ENCODE results near the gene SLC6A9. TPM values are rescaled to one million over a fixed set of nuclear protein-coding genes. Genes with fewer than 3 reads are reported as not detected.

Gene SLC6A9
- total RNA-seq, 1 experiment from 2014 or later = 9.2 TPM

DNA sequence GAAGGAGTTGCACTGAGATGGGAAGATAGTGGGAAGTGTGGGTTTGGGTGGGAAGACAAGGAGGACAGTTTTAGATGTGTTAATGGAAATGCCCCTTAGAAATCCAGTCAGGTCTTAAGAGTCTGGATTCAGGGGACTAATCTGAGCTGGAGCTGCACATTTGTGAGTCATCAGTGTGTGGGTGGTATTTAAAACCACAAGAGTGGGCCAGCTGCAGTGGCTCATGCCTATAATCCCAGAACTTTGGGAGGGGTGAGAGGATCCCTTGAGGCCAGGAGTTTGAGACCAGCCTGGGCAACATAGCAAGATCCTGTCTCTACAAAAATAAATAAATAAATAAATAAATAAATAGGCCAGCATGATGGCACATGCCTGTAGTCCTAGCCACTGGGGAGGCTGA is 40.9 kb upstream of the SLC6A9 start:
- TF ChIP-seq, protein P1, sequence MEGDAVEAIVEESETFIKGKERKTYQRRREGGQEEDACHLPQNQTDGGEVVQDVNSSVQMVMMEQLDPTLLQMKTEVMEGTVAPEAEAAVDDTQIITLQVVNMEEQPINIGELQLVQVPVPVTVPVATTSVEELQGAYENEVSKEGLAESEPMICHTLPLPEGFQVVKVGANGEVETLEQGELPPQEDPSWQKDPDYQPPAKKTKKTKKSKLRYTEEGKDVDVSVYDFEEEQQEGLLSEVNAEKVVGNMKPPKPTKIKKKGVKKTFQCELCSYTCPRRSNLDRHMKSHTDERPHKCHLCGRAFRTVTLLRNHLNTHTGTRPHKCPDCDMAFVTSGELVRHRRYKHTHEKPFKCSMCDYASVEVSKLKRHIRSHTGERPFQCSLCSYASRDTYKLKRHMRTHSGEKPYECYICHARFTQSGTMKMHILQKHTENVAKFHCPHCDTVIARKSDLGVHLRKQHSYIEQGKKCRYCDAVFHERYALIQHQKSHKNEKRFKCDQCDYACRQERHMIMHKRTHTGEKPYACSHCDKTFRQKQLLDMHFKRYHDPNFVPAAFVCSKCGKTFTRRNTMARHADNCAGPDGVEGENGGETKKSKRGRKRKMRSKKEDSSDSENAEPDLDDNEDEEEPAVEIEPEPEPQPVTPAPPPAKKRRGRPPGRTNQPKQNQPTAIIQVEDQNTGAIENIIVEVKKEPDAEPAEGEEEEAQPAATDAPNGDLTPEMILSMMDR (IDR thresholded peaks at IDR 0.05) = no peak
- TF ChIP-seq TCF7L2 (IDR thresholded peaks at IDR 0.05; ENCODE audit: low read depth, low read length) = no peak
- no peak for TF ChIP-seq POLR2AphosphoS5 (IDR thresholded peaks at IDR 0.05; ENCODE audit: low read depth, low read length)
- TF ChIP-seq SIN3A (IDR thresholded peaks at IDR 0.05; ENCODE audit: borderline replicate concordance, insufficient read depth, low read depth, low read length) = no peak
- TF ChIP-seq, protein P2, sequence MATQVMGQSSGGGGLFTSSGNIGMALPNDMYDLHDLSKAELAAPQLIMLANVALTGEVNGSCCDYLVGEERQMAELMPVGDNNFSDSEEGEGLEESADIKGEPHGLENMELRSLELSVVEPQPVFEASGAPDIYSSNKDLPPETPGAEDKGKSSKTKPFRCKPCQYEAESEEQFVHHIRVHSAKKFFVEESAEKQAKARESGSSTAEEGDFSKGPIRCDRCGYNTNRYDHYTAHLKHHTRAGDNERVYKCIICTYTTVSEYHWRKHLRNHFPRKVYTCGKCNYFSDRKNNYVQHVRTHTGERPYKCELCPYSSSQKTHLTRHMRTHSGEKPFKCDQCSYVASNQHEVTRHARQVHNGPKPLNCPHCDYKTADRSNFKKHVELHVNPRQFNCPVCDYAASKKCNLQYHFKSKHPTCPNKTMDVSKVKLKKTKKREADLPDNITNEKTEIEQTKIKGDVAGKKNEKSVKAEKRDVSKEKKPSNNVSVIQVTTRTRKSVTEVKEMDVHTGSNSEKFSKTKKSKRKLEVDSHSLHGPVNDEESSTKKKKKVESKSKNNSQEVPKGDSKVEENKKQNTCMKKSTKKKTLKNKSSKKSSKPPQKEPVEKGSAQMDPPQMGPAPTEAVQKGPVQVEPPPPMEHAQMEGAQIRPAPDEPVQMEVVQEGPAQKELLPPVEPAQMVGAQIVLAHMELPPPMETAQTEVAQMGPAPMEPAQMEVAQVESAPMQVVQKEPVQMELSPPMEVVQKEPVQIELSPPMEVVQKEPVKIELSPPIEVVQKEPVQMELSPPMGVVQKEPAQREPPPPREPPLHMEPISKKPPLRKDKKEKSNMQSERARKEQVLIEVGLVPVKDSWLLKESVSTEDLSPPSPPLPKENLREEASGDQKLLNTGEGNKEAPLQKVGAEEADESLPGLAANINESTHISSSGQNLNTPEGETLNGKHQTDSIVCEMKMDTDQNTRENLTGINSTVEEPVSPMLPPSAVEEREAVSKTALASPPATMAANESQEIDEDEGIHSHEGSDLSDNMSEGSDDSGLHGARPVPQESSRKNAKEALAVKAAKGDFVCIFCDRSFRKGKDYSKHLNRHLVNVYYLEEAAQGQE (IDR thresholded peaks at IDR 0.05; ENCODE audit: insufficient read depth in 1 of 2, low read depth in 2 of 2, low read length in 1 of 2) = no peak

DNA sequence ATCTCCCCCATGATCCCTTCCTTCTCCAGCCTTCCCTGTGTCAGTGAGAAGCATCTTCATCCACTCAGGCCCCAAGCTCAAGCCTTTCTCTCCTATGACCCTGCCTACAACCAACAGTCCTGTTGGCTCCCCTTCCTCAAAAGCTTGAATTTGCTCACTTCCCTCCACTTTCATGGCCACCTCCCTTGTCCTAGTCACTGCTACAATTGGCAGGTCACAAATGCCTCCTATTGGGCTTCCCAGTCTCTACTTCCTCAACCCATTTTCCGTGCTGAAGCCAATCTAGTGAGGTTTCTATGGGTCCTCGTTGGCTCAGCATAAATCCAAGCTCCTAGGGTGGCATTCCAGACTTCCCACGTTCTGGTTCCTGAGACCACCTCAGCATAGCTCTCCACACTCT is 40.2 kb upstream of the SLC6A9 start:
- TF ChIP-seq, protein P1 (IDR thresholded peaks at IDR 0.05) = no peak
- TF ChIP-seq SIN3A (IDR thresholded peaks at IDR 0.05; ENCODE audit: borderline replicate concordance, insufficient read depth, low read depth, low read length) (no peak), TCF7L2 (IDR thresholded peaks at IDR 0.05; ENCODE audit: low read depth, low read length) (no peak), POLR2AphosphoS5 (IDR thresholded peaks at IDR 0.05; ENCODE audit: low read depth, low read length) (no peak)
- TF ChIP-seq, protein P2 (IDR thresholded peaks at IDR 0.05; ENCODE audit: insufficient read depth in 1 of 2, low read depth in 2 of 2, low read length in 1 of 2) = no peak
- H3K4me1 ChIP-seq (ENCODE audit: control insufficient read depth, insufficient read depth, low read length) = no peaks in the 10 kb centered on the region
- BruUV-seq (replicated peaks) = no TSS peak
- intact Hi-C loops (cut with micrococcal nuclease; ENCODE audit: unreplicated experiment) = no loop called here
- no peak for ATAC-seq
- ChIA-PET POLR2A (no interaction called here), CTCF (interaction anchor here (0.7 kb wide), 1 partner anchor 306 kb away, joined by 6 read pairs; no protein-coding TSS in a partner anchor)
- DNase-seq (ENCODE audit: low read depth, low spot score) = no peak
- no peak overlapping the region for H3K27ac ChIP-seq (ENCODE audit: low read length)
- H3K9me3 ChIP-seq (ENCODE audit: control insufficient read depth, insufficient read depth, low read depth, low read length) = no peaks in the 10 kb centered on the region
- H3K4me3 ChIP-seq (ENCODE audit: low read depth in 2 of 2, low read length in 2 of 2) = no peak overlapping the region
- no peaks in the 10 kb centered on the region for H3K36me3 ChIP-seq (ENCODE audit: control insufficient read depth, insufficient read depth, low read length)
- no peaks in the 10 kb centered on the region for H3K27me3 ChIP-seq (ENCODE audit: control insufficient read depth, insufficient read depth, low read length)
- in situ Hi-C loops (cut with HindIII; ENCODE audit: low pct_unique_long_range_greater_than_20kb, low sequenced_read_pairs) = no loop called here

More for the DNA sequence above, 40.9 kb upstream of the SLC6A9 start:
- Histone ChIP-seq H3K4me1 (ENCODE audit: control insufficient read depth, insufficient read depth, low read length) (no peaks in the 10 kb centered on the region), H3K27me3 (ENCODE audit: control insufficient read depth, insufficient read depth, low read length) (no peaks in the 10 kb centered on the region), H3K4me3 (ENCODE audit: low read depth in 2 of 2, low read length in 2 of 2) (no peak overlapping the region), H3K27ac (ENCODE audit: low read length) (no peak overlapping the region), H3K36me3 (ENCODE audit: control insufficient read depth, insufficient read depth, low read length) (no peaks in the 10 kb centered on the region), H3K9me3 (ENCODE audit: control insufficient read depth, insufficient read depth, low read depth, low read length) (no peaks in the 10 kb centered on the region)
- intact Hi-C loops (cut with micrococcal nuclease; ENCODE audit: unreplicated experiment) (no loop called here), in situ Hi-C loops (cut with HindIII; ENCODE audit: low pct_unique_long_range_greater_than_20kb, low sequenced_read_pairs) (no loop called here)
- BruUV-seq (replicated peaks) = no TSS peak
- CTCF ChIA-PET = no interaction called here
- POLR2A ChIA-PET = no interaction called here
- ATAC-seq (no peak), DNase-seq (ENCODE audit: low read depth, low spot score) (no peak)

All from Panc1 (cell line).